ENCODE measurements around the gene UNC13A. TPM values are rescaled to one million over a fixed set of nuclear protein-coding genes. Genes with fewer than 3 reads are reported as not detected.

UNC13A gene
- total and polyA plus RNA-seq, 2 of the 13 experiments (the other 11 are each of a cell fraction or from before 2014, with no cell fraction given) = 0.11 to 0.45 TPM

DNA sequence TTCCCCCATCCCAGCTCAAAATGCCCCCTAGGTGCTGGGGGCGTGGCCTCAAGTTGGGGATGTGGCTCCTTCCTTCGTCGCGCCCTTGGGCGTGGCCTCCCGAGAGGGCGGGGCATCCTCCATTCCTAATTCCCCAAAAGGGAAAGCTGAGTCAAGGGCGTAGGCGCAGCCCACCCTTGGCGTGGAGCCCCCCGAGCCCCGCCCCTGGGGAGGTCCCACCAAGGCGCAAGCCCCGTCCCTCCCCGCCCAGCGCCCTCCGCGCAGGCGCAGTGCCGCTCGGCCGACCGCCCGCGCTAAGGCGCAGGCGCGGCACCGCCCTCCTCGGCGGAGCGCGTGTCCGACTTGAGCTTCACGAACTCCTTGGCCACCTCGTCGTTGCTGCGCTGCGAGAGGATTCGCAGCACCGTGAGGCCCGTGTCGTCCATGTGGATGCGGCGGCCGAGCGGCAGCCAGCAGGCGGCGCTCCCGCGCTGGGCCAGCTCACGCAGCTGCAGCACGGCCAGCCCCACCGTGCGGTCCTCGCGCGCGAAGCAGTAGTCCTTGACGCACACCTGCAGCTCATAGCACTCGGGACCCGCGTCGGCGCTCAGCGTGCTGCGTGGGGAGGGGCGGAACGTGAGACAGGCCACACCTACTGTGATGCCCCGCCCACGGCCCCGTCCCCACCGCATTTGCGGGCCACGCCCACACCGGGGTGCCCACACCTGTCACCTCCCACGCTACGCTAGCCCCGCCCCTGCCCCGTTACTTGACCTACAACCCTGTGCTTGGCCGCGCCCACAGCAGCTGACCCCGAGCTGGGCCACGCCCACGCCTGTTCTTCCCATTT lies 82.2 kb downstream of the UNC13A start (continued):
- TF ChIP-seq, protein P1, sequence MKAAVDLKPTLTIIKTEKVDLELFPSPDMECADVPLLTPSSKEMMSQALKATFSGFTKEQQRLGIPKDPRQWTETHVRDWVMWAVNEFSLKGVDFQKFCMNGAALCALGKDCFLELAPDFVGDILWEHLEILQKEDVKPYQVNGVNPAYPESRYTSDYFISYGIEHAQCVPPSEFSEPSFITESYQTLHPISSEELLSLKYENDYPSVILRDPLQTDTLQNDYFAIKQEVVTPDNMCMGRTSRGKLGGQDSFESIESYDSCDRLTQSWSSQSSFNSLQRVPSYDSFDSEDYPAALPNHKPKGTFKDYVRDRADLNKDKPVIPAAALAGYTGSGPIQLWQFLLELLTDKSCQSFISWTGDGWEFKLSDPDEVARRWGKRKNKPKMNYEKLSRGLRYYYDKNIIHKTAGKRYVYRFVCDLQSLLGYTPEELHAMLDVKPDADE (CRISPR knock-in tag; IDR thresholded peaks at IDR 0.05) = peak; percentile 98
- peak; percentile 90 for TF ChIP-seq ZNF777 (CRISPR knock-in tag; IDR thresholded peaks at IDR 0.05)
- TF ChIP-seq ZNF446 (CRISPR knock-in tag; IDR thresholded peaks at IDR 0.05) = peak; percentile 99
- peak; percentile 100 for TF ChIP-seq ZIK1 (CRISPR knock-in tag; IDR thresholded peaks at IDR 0.05; ENCODE audit: borderline replicate concordance, low read depth)
- TF ChIP-seq ZFP82 (CRISPR knock-in tag; IDR thresholded peaks at IDR 0.05; ENCODE audit: borderline replicate concordance) = peak; percentile 94; the same call in 1 of the 2 replicates
- TF ChIP-seq ZNF772 (CRISPR knock-in tag; IDR thresholded peaks at IDR 0.05) = peak; percentile 99
- TF ChIP-seq PHF21A (CRISPR knock-in tag; IDR thresholded peaks at IDR 0.05) = peak; percentile 41; the same call in 1 of the 2 replicates
- TF ChIP-seq GATAD1 (CRISPR knock-in tag; IDR thresholded peaks at IDR 0.05) = peak; percentile 61
- peak; percentile 100 for TF ChIP-seq ZMAT3 (CRISPR knock-in tag; conservative IDR thresholded peaks at IDR 0.05)
- TF ChIP-seq BCL6 (CRISPR knock-in tag; IDR thresholded peaks at IDR 0.05) = 0 out of 2 replicates have a peak, but pooled peaks have one; percentile 36
- peak; percentile 62 for TF ChIP-seq STAG1 (CRISPR knock-in tag; IDR thresholded peaks at IDR 0.05)
- TF ChIP-seq ZFAT (CRISPR knock-in tag; conservative IDR thresholded peaks at IDR 0.05) = peak; percentile 91; the same call in 1 of the 2 replicates
- TF ChIP-seq, protein P2, sequence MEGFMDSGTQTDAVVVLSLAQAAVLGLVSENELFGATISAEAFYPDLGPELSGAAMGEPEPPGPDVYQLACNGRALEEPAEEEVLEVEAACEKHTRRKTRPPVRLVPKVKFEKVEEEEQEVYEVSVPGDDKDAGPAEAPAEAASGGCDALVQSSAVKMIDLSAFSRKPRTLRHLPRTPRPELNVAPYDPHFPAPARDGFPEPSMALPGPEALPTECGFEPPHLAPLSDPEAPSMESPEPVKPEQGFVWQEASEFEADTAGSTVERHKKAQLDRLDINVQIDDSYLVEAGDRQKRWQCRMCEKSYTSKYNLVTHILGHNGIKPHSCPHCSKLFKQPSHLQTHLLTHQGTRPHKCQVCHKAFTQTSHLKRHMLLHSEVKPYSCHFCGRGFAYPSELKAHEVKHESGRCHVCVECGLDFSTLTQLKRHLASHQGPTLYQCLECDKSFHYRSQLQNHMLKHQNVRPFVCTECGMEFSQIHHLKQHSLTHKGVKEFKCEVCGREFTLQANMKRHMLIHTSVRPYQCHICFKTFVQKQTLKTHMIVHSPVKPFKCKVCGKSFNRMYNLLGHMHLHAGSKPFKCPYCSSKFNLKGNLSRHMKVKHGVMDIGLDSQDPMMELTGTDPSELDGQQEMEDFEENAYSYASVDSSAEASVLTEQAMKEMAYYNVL (CRISPR knock-in tag; IDR thresholded peaks at IDR 0.05; ENCODE audit: borderline replicate concordance) = peak; percentile 71; the same call in 1 of the 2 replicates
- TF ChIP-seq ZNF7 (CRISPR knock-in tag; IDR thresholded peaks at IDR 0.05) = 0 out of 2 replicates have a peak, but pooled peaks have one; percentile 46
- TF ChIP-seq, protein P3, sequence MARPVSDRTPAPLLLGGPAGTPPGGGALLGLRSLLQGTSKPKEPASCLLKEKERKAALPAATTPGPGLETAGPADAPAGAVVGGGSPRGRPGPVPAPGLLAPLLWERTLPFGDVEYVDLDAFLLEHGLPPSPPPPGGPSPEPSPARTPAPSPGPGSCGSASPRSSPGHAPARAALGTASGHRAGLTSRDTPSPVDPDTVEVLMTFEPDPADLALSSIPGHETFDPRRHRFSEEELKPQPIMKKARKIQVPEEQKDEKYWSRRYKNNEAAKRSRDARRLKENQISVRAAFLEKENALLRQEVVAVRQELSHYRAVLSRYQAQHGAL (CRISPR knock-in tag; IDR thresholded peaks at IDR 0.05; ENCODE audit: not compliant biosample characterization) = peak; percentile 99
- no peak for TF ChIP-seq CREM (IDR thresholded peaks at IDR 0.05)
- no peak for TF ChIP-seq CREM (CRISPR knock-in tag; IDR thresholded peaks at IDR 0.05)
- no peak for TF ChIP-seq DPF2 (CRISPR knock-in tag; IDR thresholded peaks at IDR 0.05; ENCODE audit: borderline replicate concordance, low read depth)
- TF ChIP-seq ZNF12 (CRISPR knock-in tag; IDR thresholded peaks at IDR 0.05) = peak; percentile 68; the same call in 1 of the 2 replicates
- TF ChIP-seq, protein P4, sequence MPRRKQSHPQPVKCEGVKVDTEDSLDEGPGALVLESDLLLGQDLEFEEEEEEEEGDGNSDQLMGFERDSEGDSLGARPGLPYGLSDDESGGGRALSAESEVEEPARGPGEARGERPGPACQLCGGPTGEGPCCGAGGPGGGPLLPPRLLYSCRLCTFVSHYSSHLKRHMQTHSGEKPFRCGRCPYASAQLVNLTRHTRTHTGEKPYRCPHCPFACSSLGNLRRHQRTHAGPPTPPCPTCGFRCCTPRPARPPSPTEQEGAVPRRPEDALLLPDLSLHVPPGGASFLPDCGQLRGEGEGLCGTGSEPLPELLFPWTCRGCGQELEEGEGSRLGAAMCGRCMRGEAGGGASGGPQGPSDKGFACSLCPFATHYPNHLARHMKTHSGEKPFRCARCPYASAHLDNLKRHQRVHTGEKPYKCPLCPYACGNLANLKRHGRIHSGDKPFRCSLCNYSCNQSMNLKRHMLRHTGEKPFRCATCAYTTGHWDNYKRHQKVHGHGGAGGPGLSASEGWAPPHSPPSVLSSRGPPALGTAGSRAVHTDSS (CRISPR knock-in tag; conservative IDR thresholded peaks at IDR 0.05) = no peak
- peak; percentile 85 for TF ChIP-seq ZNF556 (CRISPR knock-in tag; IDR thresholded peaks at IDR 0.05; ENCODE audit: borderline replicate concordance)
- peak; percentile 68 for TF ChIP-seq ZNF143 (CRISPR knock-in tag; IDR thresholded peaks at IDR 0.05)
- TF ChIP-seq MED1 (CRISPR knock-in tag; IDR thresholded peaks at IDR 0.05) = peak; percentile 85
- TF ChIP-seq ZNF232 (CRISPR knock-in tag; IDR thresholded peaks at IDR 0.05; ENCODE audit: borderline replicate concordance) = peak; percentile 98
- peak; percentile 99 for TF ChIP-seq ZC3H13 (CRISPR knock-in tag; IDR thresholded peaks at IDR 0.05)
- TF ChIP-seq SATB2 (CRISPR knock-in tag; IDR thresholded peaks at IDR 0.05) = peak; percentile 94

Data from HepG2 (cell line).